H1 (cell line): ENCODE data around the gene VDR.

Source experiments
- ATF2 ChIP-seq: IDR thresholded peaks from 2 replicates; pipeline ENCODE4 v1.6.1; 2012; ENCODE audit warnings: low read length, inconsistent platforms
- CHD2 ChIP-seq: IDR thresholded peaks from 2 replicates; pipeline ENCODE4 v1.6.1; 2012; ENCODE audit warnings: low read length, improper control_type of control experiment
- CTCF ChIP-seq, 3 experiments: IDR thresholded peaks; 1 replicate in 2 of 3; 2 replicates in 1 of 3; pipeline versions ENCODE4 v1.5.1 to v1.6.1; 2011; ENCODE audit warnings: low read length in 3 of 3, mild to moderate bottlenecking in 3 of 3, inconsistent platforms in 2 of 3, low read depth in 1 of 3, moderate library complexity in 1 of 3; ENCODE audit not compliant: insufficient read depth in 1 of 3; ENCODE audit errors: control extremely low read depth in 1 of 3
- E2F6 ChIP-seq: IDR thresholded peaks from 2 replicates; pipeline ENCODE4 v1.6.1; 2012; ENCODE audit warnings: inconsistent platforms
- EGR1 ChIP-seq: IDR thresholded peaks from 2 replicates; pipeline ENCODE4 v1.6.1; 2011; ENCODE audit warnings: low read depth, low read length, borderline replicate concordance
- EZH2 ChIP-seq: fragments of 200-600 bp; sonication (generic); IDR thresholded peaks from 2 replicates; pipeline ENCODE4 v1.7.1; 2012; ENCODE audit warnings: low read depth, mild to moderate bottlenecking, moderate library complexity, low read length, inconsistent platforms; ENCODE audit not compliant: severe bottlenecking
- KDM1A ChIP-seq: fragments of 200-600, 300-600 bp; sonication (generic); IDR thresholded peaks from 2 replicates; pipeline ENCODE4 v1.7.1; 2016; ENCODE audit warnings: mild to moderate bottlenecking, low read length, borderline replicate concordance
- POLR2A ChIP-seq, 2 experiments: IDR thresholded peaks; 1 replicate in 1 of 2; 2 replicates in 1 of 2; pipeline ENCODE4 v1.6.1; 2011; ENCODE audit warnings: low read depth in 2 of 2, low read length in 2 of 2, mild to moderate bottlenecking in 2 of 2; ENCODE audit errors: control extremely low read depth in 1 of 2
- POLR2AphosphoS5 ChIP-seq: IDR thresholded peaks from 2 replicates; pipeline ENCODE4 v1.6.1; 2011; ENCODE audit warnings: low read depth, low read length
- SP1 ChIP-seq: IDR thresholded peaks from 2 replicates; pipeline ENCODE4 v1.6.1; 2011; ENCODE audit warnings: low read depth, low read length
- YY1 ChIP-seq: IDR thresholded peaks from 2 replicates; pipeline ENCODE4 v1.6.1; 2011; ENCODE audit warnings: low read depth, mild to moderate bottlenecking, low read length
- ZNF274 ChIP-seq: IDR thresholded peaks from 2 replicates; pipeline ENCODE4 v1.7.0; 2012; ENCODE audit warnings: low read length, borderline replicate concordance; ENCODE audit errors: extremely low read depth

DNA sequence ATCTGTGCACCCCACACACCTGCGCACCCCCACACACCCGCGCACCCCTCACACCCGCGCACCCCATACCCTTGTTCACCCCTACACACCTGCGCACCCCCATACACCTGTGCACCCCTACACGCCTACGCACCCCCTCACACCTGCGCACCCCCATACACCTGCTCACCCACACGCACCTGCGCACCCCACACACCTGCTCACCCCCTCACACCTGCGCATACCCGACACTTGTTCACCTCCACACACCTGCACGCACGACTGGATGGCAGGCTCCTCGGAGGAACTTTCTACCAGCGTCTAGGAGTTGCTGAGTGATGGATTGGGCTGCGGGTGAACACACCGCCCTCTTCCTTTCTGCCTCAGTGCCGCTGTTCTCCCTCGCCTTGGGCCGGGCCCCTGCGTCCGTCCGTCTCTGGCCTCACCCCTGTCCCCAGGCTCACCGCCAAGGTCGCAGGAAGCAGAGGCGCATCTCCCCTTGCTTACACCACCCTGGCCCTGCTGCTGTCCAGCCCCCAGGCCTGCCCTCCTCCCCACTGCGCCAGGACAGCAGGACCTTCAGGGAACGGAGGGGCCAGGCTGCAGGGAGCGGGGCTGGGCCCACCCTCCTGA, 37.9 kb upstream of the VDR start:
- TF ChIP-seq EZH2 (no peak), POLR2A (IDR thresholded peaks at IDR 0.05; ENCODE audit: control extremely low read depth in 1 of 2, low read depth in 2 of 2, low read length in 2 of 2) (no peak), E2F6 (no peak), CTCF (IDR thresholded peaks at IDR 0.05; ENCODE audit: control extremely low read depth in 1 of 3, insufficient read depth in 1 of 3, low read depth in 1 of 3, low read length in 3 of 3) (no peak), SP1 (no peak), ATF2 (no peak), EGR1 (no peak), POLR2AphosphoS5 (no peak), YY1 (no peak), CHD2 (no peak), KDM1A (no peak), ZNF274 (no peak)
